ENCODE results near the gene CDCA7L. TPM values are rescaled to one million over a fixed set of nuclear protein-coding genes. Genes with fewer than 3 reads are reported as not detected.

The CDCA7L gene
- total and polyA plus RNA-seq, 2 of the 4 experiments (the other 2 are of a cell fraction): 20.4 to 35.0 TPM

DNA sequence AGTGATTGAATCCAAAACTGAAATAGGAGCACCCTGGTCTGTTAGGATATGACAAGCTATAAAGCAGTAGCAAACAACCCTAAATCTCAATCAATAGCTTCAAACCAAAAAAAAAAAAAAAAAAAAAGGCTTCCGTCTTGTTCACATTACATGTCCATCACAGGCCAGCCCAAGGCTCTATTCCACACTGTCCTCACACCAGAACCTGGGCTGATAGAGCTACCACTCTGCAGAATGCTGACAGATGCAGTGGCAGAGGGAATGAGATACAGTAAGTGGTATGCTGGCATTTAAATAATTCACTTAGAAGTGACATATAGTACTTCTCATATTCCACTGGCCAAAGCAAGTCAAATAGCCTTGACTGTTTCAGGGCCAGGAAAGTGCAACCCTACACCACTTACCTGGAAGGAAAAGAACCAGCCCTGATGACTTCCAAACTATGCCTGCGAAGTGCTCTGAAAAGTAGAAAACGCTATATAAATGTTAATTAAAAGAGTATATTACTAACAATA, 5.8 kb downstream of the CDCA7L start:
- WGBS, 2 experiments (ENCODE audit: extremely low coverage in 2 of 2, insufficient read length in 1 of 2): no CpG with 5 or more reads among the region's 3 CpGs
- no peak overlapping the region for H3K4me2 ChIP-seq (ENCODE audit: low read depth, low read length)
- dilution Hi-C loops (cut with HindIII; ENCODE audit: low sequenced_read_pairs, unreplicated experiment): no loop called here
- no peak overlapping the region for H3K14ac ChIP-seq (replicated peaks; ENCODE audit: low read depth, low read length)
- TF ChIP-seq CHD1 (IDR thresholded peaks at IDR 0.05; ENCODE audit: low read depth, low read length) (no peak), FOS (IDR thresholded peaks at IDR 0.05; ENCODE audit: low read depth, low read length) (no peak), RCOR1 (IDR thresholded peaks at IDR 0.05; ENCODE audit: insufficient replicate concordance, low read length) (no peak), RAD21 (IDR thresholded peaks at IDR 0.05; ENCODE audit: low read length) (no peak), BHLHE40 (IDR thresholded peaks at IDR 0.05; ENCODE audit: low read depth, low read length) (no peak), MAFK (IDR thresholded peaks at IDR 0.05; ENCODE audit: low read depth, low read length) (no peak), MXI1 (IDR thresholded peaks at IDR 0.05; ENCODE audit: borderline replicate concordance, low read depth, low read length) (no peak), POLR2A (IDR thresholded peaks at IDR 0.05; ENCODE audit: low read depth, low read length) (no peak), RFX5 (IDR thresholded peaks at IDR 0.05; ENCODE audit: low read depth, low read length) (no peak), SMC3 (IDR thresholded peaks at IDR 0.05; ENCODE audit: low read depth, low read length) (no peak), CEBPB (IDR thresholded peaks at IDR 0.05; ENCODE audit: low read depth, low read length) (no peak), MAZ (IDR thresholded peaks at IDR 0.05; ENCODE audit: borderline replicate concordance, low read depth, low read length) (no peak), NFE2L2 (IDR thresholded peaks at IDR 0.05; ENCODE audit: low read depth, low read length) (no peak)
- TF ChIP-seq, protein P1, sequence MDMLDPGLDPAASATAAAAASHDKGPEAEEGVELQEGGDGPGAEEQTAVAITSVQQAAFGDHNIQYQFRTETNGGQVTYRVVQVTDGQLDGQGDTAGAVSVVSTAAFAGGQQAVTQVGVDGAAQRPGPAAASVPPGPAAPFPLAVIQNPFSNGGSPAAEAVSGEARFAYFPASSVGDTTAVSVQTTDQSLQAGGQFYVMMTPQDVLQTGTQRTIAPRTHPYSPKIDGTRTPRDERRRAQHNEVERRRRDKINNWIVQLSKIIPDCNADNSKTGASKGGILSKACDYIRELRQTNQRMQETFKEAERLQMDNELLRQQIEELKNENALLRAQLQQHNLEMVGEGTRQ (IDR thresholded peaks at IDR 0.05; ENCODE audit: low read depth, low read length): no peak
- TF ChIP-seq, protein P2, sequence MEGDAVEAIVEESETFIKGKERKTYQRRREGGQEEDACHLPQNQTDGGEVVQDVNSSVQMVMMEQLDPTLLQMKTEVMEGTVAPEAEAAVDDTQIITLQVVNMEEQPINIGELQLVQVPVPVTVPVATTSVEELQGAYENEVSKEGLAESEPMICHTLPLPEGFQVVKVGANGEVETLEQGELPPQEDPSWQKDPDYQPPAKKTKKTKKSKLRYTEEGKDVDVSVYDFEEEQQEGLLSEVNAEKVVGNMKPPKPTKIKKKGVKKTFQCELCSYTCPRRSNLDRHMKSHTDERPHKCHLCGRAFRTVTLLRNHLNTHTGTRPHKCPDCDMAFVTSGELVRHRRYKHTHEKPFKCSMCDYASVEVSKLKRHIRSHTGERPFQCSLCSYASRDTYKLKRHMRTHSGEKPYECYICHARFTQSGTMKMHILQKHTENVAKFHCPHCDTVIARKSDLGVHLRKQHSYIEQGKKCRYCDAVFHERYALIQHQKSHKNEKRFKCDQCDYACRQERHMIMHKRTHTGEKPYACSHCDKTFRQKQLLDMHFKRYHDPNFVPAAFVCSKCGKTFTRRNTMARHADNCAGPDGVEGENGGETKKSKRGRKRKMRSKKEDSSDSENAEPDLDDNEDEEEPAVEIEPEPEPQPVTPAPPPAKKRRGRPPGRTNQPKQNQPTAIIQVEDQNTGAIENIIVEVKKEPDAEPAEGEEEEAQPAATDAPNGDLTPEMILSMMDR (conservative IDR thresholded peaks at IDR 0.05; ENCODE audit: low read depth, low read length): no peak
- TF ChIP-seq, protein P3, sequence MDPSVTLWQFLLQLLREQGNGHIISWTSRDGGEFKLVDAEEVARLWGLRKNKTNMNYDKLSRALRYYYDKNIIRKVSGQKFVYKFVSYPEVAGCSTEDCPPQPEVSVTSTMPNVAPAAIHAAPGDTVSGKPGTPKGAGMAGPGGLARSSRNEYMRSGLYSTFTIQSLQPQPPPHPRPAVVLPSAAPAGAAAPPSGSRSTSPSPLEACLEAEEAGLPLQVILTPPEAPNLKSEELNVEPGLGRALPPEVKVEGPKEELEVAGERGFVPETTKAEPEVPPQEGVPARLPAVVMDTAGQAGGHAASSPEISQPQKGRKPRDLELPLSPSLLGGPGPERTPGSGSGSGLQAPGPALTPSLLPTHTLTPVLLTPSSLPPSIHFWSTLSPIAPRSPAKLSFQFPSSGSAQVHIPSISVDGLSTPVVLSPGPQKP (IDR thresholded peaks at IDR 0.05; ENCODE audit: borderline replicate concordance, low read depth, low read length): no peak
- 0 out of 2 replicates have a peak, but pooled peaks cover 2% of the 10 kb centered on the region for H3K36me3 ChIP-seq (ENCODE audit: control insufficient read depth, insufficient read depth, low read length)
- intact Hi-C loops (cut with micrococcal nuclease): loop anchor here (5.0 kb wide), 1 partner anchor 942 kb away; no protein-coding TSS in a partner anchor
- no peak overlapping the region for H3K23ac ChIP-seq (ENCODE audit: low read depth, low read length)
- H2BK5ac ChIP-seq (ENCODE audit: low read depth, low read length, poor library complexity, severe bottlenecking): no peak overlapping the region
- no peak overlapping the region for H3K27ac ChIP-seq (ENCODE audit: insufficient read depth, low read length)
- H3K27me3 ChIP-seq (ENCODE audit: control insufficient read depth, insufficient read depth, low read length): no peaks in the 10 kb centered on the region
- H3K4me1 ChIP-seq (ENCODE audit: control insufficient read depth, insufficient read depth, low read length): peaks cover 5% of the 10 kb centered on the region
- no peak overlapping the region for H2BK120ac ChIP-seq (ENCODE audit: low read depth, low read length)
- H2AK5ac ChIP-seq (ENCODE audit: low read depth, low read length): no peak overlapping the region
- H3K9me1 ChIP-seq (ENCODE audit: insufficient read depth, low read length): no peaks in the 10 kb centered on the region; the same call in 1 of the 2 replicates
- POLR2A ChIA-PET (ENCODE audit: unreplicated experiment): no interaction called here
- BruUV-seq (replicated peaks): no TSS peak
- H2AFZ ChIP-seq (replicated peaks; ENCODE audit: low read length, poor library complexity): no peak overlapping the region
- H2BK15ac ChIP-seq (ENCODE audit: low read depth, low read length): no peak overlapping the region
- H4K20me1 ChIP-seq (ENCODE audit: insufficient read depth, low read length): no peaks in the 10 kb centered on the region; the same call in 1 of the 2 replicates
- no peak overlapping the region for H3K56ac ChIP-seq (ENCODE audit: extremely low read depth, insufficient read depth, low read length)
- H2BK20ac ChIP-seq (ENCODE audit: low read depth, low read length): no peak overlapping the region
- no peak overlapping the region for H4K8ac ChIP-seq (ENCODE audit: low read depth in 2 of 2, low read length in 2 of 2)
- ATAC-seq (ENCODE audit: low read depth): no peak
- no peak overlapping the region for H3K4me3 ChIP-seq (ENCODE audit: insufficient read depth, low read depth, low read length)
- peaks cover 17 to 20% of the 10 kb centered on the region in 2 experiments for H3K79me1 ChIP-seq (ENCODE audit: low read depth in 1 of 2, low read length in 2 of 2)
- H4K91ac ChIP-seq (ENCODE audit: insufficient read depth, low read depth, low read length): no peak overlapping the region
- no peak for DNase-seq
- H3K18ac ChIP-seq (ENCODE audit: low read depth, low read length): no peak overlapping the region
- no peak overlapping the region for H3K9ac ChIP-seq (ENCODE audit: low read depth, low read length)
- no peak overlapping the region for H2AK9ac ChIP-seq (replicated peaks; ENCODE audit: low read depth, low read length, poor library complexity)
- no peak overlapping the region for H3K4ac ChIP-seq (ENCODE audit: low read depth, low read length)
- CTCF ChIA-PET: no interaction called here
- H3K9me3 ChIP-seq (ENCODE audit: control insufficient read depth, insufficient read depth, low read length): no peaks in the 10 kb centered on the region
- in situ Hi-C loops (cut with MboI; ENCODE audit: low sequenced_read_pairs): no loop called here
- no peak overlapping the region for H4K5ac ChIP-seq (ENCODE audit: low read depth, low read length)
